Colonic mucosa (tissue), 4 donors: Measurements from ENCODE around the gene CHRDL2. TPM values are rescaled to one million over a fixed set of nuclear protein-coding genes. Genes with fewer than 3 reads are reported as not detected.

Experiments used
- DNase-seq: peaks from one replicate; pipeline ENCODE4 v3.0.0-alpha.2; 2020
- H3K27ac ChIP-seq: fragments of 200-600 bp; one replicate; pipeline ENCODE4 v1.8.0; 2021
- H3K27me3 ChIP-seq: fragments of 200-600 bp; one replicate; pipeline ENCODE4 v1.8.0; 2021
- H3K36me3 ChIP-seq: fragments of 200-600 bp; one replicate; pipeline ENCODE4 v1.8.0; 2021
- H3K4me1 ChIP-seq: fragments of 200-600 bp; one replicate; pipeline ENCODE4 v1.8.0; 2021; ENCODE audit warnings: mild to moderate bottlenecking
- H3K4me3 ChIP-seq: fragments of 200-600 bp; one replicate; pipeline ENCODE4 v1.8.0; 2021
- H3K9ac ChIP-seq, 2 donors: one replicate each; pipeline ENCODE4 v1.7.0; 2013; ENCODE audit warnings: control low read depth in 2 of 2, low read depth in 2 of 2, low read length in 2 of 2
- H3K9me3 ChIP-seq: fragments of 200-600 bp; one replicate; pipeline ENCODE4 v1.8.0; 2021
- intact Hi-C: fragments of 100-400 bp; cut with DNase I; formaldehyde crosslinking; loops from one replicate; pipeline ENCODE4 v1.14.1; 2022
- total RNA-seq, 2 donors: library from RNA; stranded (reverse); fragmentation: NEBNext Ultra II Directional in 1 of 2; extraction: Animal tissue kit (Norgen Biotek cat#: 25700) in 1 of 2; gene quantifications; one replicate each; pipeline ENCODE4 v1.2.1, GENCODE V29; 2021
- TF ChIP-seq, protein P1 (sequence below): fragments of 200-600 bp; IDR thresholded peaks from one replicate; pipeline ENCODE4 v1.8.0; 2022; ENCODE audit warnings: antibody characterized with exemption, mild to moderate bottlenecking
- donor health status: healthy.
- donor health status: DM: no; HTN: no; CAD: no.
- donor health status: DM: no; HTN: no; CAD: no.

CHRDL2 gene
- total RNA-seq, 2 donors from 2014 or later: 0.42 to 26.5 TPM

GRCh38 chr11:74739546-74740270, 8.5 kb upstream of the CHRDL2 start:
- no peak overlapping the region for H3K9ac ChIP-seq
- no peak overlapping the region for H3K4me3 ChIP-seq
- H3K9me3 ChIP-seq: no peaks in the 10 kb centered on the region
- H3K36me3 ChIP-seq: no peaks in the 10 kb centered on the region
- H3K27ac ChIP-seq: no peak overlapping the region
- peak; percentile 36 for DNase-seq
- H3K27me3 ChIP-seq: no peaks in the 10 kb centered on the region
- no peaks in the 10 kb centered on the region for H3K4me1 ChIP-seq
- intact Hi-C loops: no loop called here
- TF ChIP-seq, protein P1, sequence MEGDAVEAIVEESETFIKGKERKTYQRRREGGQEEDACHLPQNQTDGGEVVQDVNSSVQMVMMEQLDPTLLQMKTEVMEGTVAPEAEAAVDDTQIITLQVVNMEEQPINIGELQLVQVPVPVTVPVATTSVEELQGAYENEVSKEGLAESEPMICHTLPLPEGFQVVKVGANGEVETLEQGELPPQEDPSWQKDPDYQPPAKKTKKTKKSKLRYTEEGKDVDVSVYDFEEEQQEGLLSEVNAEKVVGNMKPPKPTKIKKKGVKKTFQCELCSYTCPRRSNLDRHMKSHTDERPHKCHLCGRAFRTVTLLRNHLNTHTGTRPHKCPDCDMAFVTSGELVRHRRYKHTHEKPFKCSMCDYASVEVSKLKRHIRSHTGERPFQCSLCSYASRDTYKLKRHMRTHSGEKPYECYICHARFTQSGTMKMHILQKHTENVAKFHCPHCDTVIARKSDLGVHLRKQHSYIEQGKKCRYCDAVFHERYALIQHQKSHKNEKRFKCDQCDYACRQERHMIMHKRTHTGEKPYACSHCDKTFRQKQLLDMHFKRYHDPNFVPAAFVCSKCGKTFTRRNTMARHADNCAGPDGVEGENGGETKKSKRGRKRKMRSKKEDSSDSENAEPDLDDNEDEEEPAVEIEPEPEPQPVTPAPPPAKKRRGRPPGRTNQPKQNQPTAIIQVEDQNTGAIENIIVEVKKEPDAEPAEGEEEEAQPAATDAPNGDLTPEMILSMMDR: peak; percentile 87

- Histone ChIP-seq H3K9ac (no peak overlapping the region), H3K27ac (no peak overlapping the region), H3K27me3 (peaks cover 10% of the 10 kb centered on the region), H3K9me3 (no peaks in the 10 kb centered on the region), H3K4me1 (no peaks in the 10 kb centered on the region), H3K4me3 (no peak overlapping the region), H3K36me3 (no peaks in the 10 kb centered on the region)
- intact Hi-C loops: no loop called here
- DNase-seq: no peak
- TF ChIP-seq, protein P1: no peak
These were observed 4.8 kb upstream of the CHRDL2 start for GRCh38 chr11:74736031-74736430.

- intact Hi-C loops: no loop called here
- H3K27me3 ChIP-seq: peaks cover 14% of the 10 kb centered on the region
- H3K27ac ChIP-seq: no peak overlapping the region
These were observed 4.2 kb upstream of the CHRDL2 start for GRCh38 chr11:74735365-74735928.

DNA sequence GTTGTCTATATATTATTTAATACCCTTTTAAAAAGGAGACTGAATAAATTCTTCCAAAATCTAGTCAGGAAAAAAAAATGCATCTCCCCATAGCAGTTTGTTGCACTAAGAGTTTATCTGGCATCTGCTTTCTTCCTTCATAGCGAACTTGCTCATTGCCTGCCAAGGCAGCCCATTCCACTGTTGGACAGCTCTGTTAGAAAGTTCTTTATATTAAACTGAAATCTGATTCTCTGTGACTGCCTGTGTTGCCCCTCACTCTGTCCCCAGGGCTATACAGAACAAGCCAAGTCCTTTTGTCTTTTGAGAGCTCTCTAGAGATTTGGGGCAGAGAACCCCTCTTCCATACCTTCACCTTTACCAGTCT, 3.3 kb upstream of the CHRDL2 start:
- Histone ChIP-seq H3K9me3 (no peaks in the 10 kb centered on the region), H3K4me3 (no peak overlapping the region), H3K36me3 (no peaks in the 10 kb centered on the region), H3K27me3 (peaks cover 23% of the 10 kb centered on the region), H3K27ac (no peak overlapping the region), H3K4me1 (no peaks in the 10 kb centered on the region), H3K9ac (no peak overlapping the region)
- DNase-seq: no peak
- intact Hi-C loops: no loop called here
- TF ChIP-seq, protein P1: no peak

More at GRCh38 chr11:74735365-74735928, 4.2 kb upstream of the CHRDL2 start:
- Histone ChIP-seq H3K36me3 (no peaks in the 10 kb centered on the region), H3K9me3 (no peaks in the 10 kb centered on the region), H3K4me3 (no peak overlapping the region), H3K4me1 (no peaks in the 10 kb centered on the region), H3K9ac (no peak overlapping the region)
- no peak for DNase-seq
- TF ChIP-seq, protein P1: no peak

GRCh38 chr11:74730571-74731260, 510 bp downstream of the CHRDL2 start:
- peaks cover 24% of the 10 kb centered on the region for H3K27me3 ChIP-seq
- no peak overlapping the region for H3K27ac ChIP-seq
- no peaks in the 10 kb centered on the region for H3K4me1 ChIP-seq
- intact Hi-C loops: no loop called here
- TF ChIP-seq, protein P1: no peak
- no peak overlapping the region for H3K4me3 ChIP-seq
- no peaks in the 10 kb centered on the region for H3K36me3 ChIP-seq
- DNase-seq: no peak
- no peak overlapping the region for H3K9ac ChIP-seq
- H3K9me3 ChIP-seq: no peaks in the 10 kb centered on the region
